Testis (tissue), 2 donors: ENCODE data around the gene PIP5K1C.

Experiments used
- CTCF ChIP-seq, 3 experiments: fragments of 450-650 bp in 2 of 3; fragments of 200-600 bp in 1 of 3; sonication (generic) in 1 of 3; IDR thresholded peaks; one replicate each; pipeline ENCODE4 v1.5.1; 2016 to 2019; ENCODE audit warnings: antibody characterized with exemption in 3 of 3, mild to moderate bottlenecking in 2 of 3, moderate library complexity in 1 of 3
- POLR2A ChIP-seq: fragments of 450-650 bp; IDR thresholded peaks from one replicate; pipeline ENCODE4 v1.6.1; 2017; ENCODE audit warnings: antibody characterized with exemption, mild to moderate bottlenecking, moderate library complexity

- no peak for TF ChIP-seq CTCF (IDR thresholded peaks at IDR 0.05)
- TF ChIP-seq POLR2A: no peak
These were observed 108.2 kb downstream of the PIP5K1C start for GRCh38 chr19:3591876-3592613.
